K562 treated with DMSO at 1 percent for 4 hours (cell line): ENCODE measurements around the gene CHRNA3. TPM values are rescaled to one million over a fixed set of nuclear protein-coding genes. Genes with fewer than 3 reads are reported as not detected.

Source experiments
- total RNA-seq: library from RNA; unstranded; fragments of 300-600 nt; gene quantifications from 2 replicates; pipeline ENCODE4 v1.2.3, GENCODE V29; 2022; ENCODE audit not compliant: insufficient read depth

The CHRNA3 gene
- total RNA-seq = not detected in 2 replicates

GRCh38 chr15:78620527-78621421, at the start of gene CHRNA3:
Gene CHRNA3, minus strand, starts transcription at chr15:78620996. Its CDS starts 202 bp downstream, at chr15:78620794.

GRCh38 chr15:78641102-78641748, 20.4 kb upstream of the CHRNA3 start, which contains the start of gene CHRNB4:
Gene CHRNB4, minus strand, starts transcription at chr15:78641210. Its CDS starts 77 bp downstream, at chr15:78641133.

GRCh38 chr15:78565097-78565950, 55.5 kb downstream of the CHRNA3 start, which contains the start of gene CHRNA5:
Gene CHRNA5, plus strand, starts transcription at chr15:78565520. Its CDS starts 200 bp downstream, at chr15:78565720.

Other genes starting within 250 kb of the CHRNA3 start
- 16.9 and 34.6 TPM in 2 replicates for gene IREB2, start 182.8 kb downstream of the CHRNA3 start, total RNA-seq
- 2.5 and 2.9 TPM in 2 replicates for gene HYKK, start 113.4 kb downstream of the CHRNA3 start, total RNA-seq
- 514 and 533 TPM in 2 replicates for gene PSMA4, start 80.6 kb downstream of the CHRNA3 start, total RNA-seq
- 3.1 and 3.8 TPM in 2 replicates for gene CHRNA5, start 55.5 kb downstream of the CHRNA3 start, total RNA-seq
- not detected in 2 replicates for gene CHRNB4, start 20.2 kb upstream of the CHRNA3 start, total RNA-seq
- not detected in 2 replicates for gene ADAMTS7, start 190.5 kb upstream of the CHRNA3 start, total RNA-seq